HCT116 (cell line): ENCODE data around the gene PRCD. TPM values are rescaled to one million over a fixed set of nuclear protein-coding genes. Genes with fewer than 3 reads are reported as not detected.

Source experiments
- ATAC-seq: fragments of 200-7000 bp; cut with Tn5 transposase; 2 replicates; pipeline ENCODE4 v1.9.1; 2020; ENCODE audit warnings: mild to moderate bottlenecking, moderate library complexity
- BruUV-seq: library from RNA; stranded (reverse); fragments of 400-500 nt; replicated peaks from 2 replicates; lab custom pipeline; 2021; lab: Mats Ljungman, UMichigan
- CTCF ChIA-PET: fragments of 300-600 bp; sonication (Branson Sonifier 250); formaldehyde crosslinking; loops from one replicate; lab custom pipeline; 2021; ENCODE audit warnings: antibody characterized with exemption; lab: Charles Lee
- POLR2A ChIA-PET: fragments of 300-600, 350-600 bp; sonication (Branson Sonifier 250); formaldehyde crosslinking; loops from one replicate; lab custom pipeline; 2021; ENCODE audit warnings: antibody characterized with exemption; lab: Charles Lee
- RAD21 ChIA-PET, 2 experiments: fragments of 300-600 bp; sonication (Branson Sonifier 250); formaldehyde crosslinking; loops; one replicate each; lab custom pipeline; 2023; ENCODE audit warnings: low total read pairs in 2 of 2; ENCODE audit not compliant: uncharacterized antibody in 2 of 2, unreplicated experiment in 2 of 2, low non-redundant PET in 1 of 2; lab: Charles Lee
- DNase-seq: peaks from one replicate; pipeline ENCODE4 v3.0.0-alpha.2; 2010; ENCODE audit warnings: low read depth, low spot score
- H2AFZ ChIP-seq: fragments of 200-600 bp; shearing (Covaris generic), sonication (generic); 2 replicates; pipeline ENCODE4 v1.6.1; 2017; ENCODE audit warnings: low read depth, mixed run types, mixed read lengths, antibody characterized with exemption, low read length; ENCODE audit not compliant: poor library complexity, severe bottlenecking
- H3K27ac ChIP-seq: 2 replicates; pipeline ENCODE4 v1.5.1; 2012; ENCODE audit warnings: low read depth, low read length
- H3K27me3 ChIP-seq: fragments of 200-600 bp; sonication (generic); 2 replicates; pipeline ENCODE4 v1.6.1; 2016; ENCODE audit warnings: mixed run types, low read length, mixed read lengths; ENCODE audit not compliant: insufficient read depth
- H3K36me3 ChIP-seq, 2 experiments: fragments of 200-500 bp in 1 of 2; fragments of 200-600 bp in 1 of 2; sonication (Bioruptor generic) in 1 of 2; sonication (generic) in 1 of 2; 2 replicates each; pipeline versions ENCODE4 v1.5.1 to v1.6.1; 2014 to 2016; ENCODE audit warnings: low read length in 2 of 2, inconsistent platforms in 1 of 2, mixed read lengths in 1 of 2, mixed run types in 1 of 2; ENCODE audit not compliant: insufficient read depth in 2 of 2, control insufficient read depth in 1 of 2
- H3K4me1 ChIP-seq, 2 experiments: fragments of 200-600 bp in 1 of 2; sonication (generic) in 1 of 2; 2 replicates each; pipeline versions ENCODE4 v1.5.1 to v1.6.1; 2012 to 2017; ENCODE audit warnings: low read length in 2 of 2, inconsistent platforms in 1 of 2, mild to moderate bottlenecking in 1 of 2, mixed read lengths in 1 of 2, mixed run types in 1 of 2, moderate library complexity in 1 of 2; ENCODE audit not compliant: insufficient read depth in 2 of 2, control insufficient read depth in 1 of 2
- H3K4me2 ChIP-seq: fragments of 200-600 bp; sonication (generic); 2 replicates; pipeline ENCODE4 v1.6.1; 2017; ENCODE audit warnings: mixed run types, low read length, mixed read lengths
- H3K4me3 ChIP-seq, 2 experiments: fragments of 200-600 bp in 1 of 2; sonication (generic) in 1 of 2; replicated peaks in 1 of 2; 2 replicates each; pipeline ENCODE4 v1.5.1; 2011 to 2016; ENCODE audit warnings: low read length in 2 of 2, control low read depth in 1 of 2, low read depth in 1 of 2, mild to moderate bottlenecking in 1 of 2, mixed read lengths in 1 of 2, mixed run types in 1 of 2
- H3K79me2 ChIP-seq: fragments of 200-600 bp; sonication (generic); 2 replicates; pipeline ENCODE4 v1.6.1; 2017; ENCODE audit warnings: mild to moderate bottlenecking, mixed run types, low read length, moderate library complexity, mixed read lengths; ENCODE audit not compliant: insufficient read depth
- H3K9ac ChIP-seq: fragments of 200-600 bp; sonication (generic); 2 replicates; pipeline ENCODE4 v1.6.1; 2016; ENCODE audit warnings: low read length, mixed read lengths
- H3K9me2 ChIP-seq: fragments of 200-600 bp; sonication (generic), shearing (Covaris generic); 2 replicates; pipeline ENCODE4 v1.6.1; 2017; ENCODE audit warnings: mixed run types, mild to moderate bottlenecking, moderate library complexity; ENCODE audit not compliant: insufficient read depth
- H3K9me3 ChIP-seq, 2 experiments: fragments of 200-500 bp in 1 of 2; fragments of 200-600 bp in 1 of 2; sonication (Bioruptor generic) in 1 of 2; sonication (generic) in 1 of 2; 2 replicates each; pipeline ENCODE4 v1.6.1; 2014 to 2017; ENCODE audit warnings: low read length in 2 of 2, mixed read lengths in 2 of 2, inconsistent platforms in 1 of 2, low read depth in 1 of 2, mild to moderate bottlenecking in 1 of 2, mixed run types in 1 of 2, moderate library complexity in 1 of 2; ENCODE audit not compliant: control insufficient read depth in 1 of 2, insufficient read depth in 1 of 2
- H4K20me1 ChIP-seq: fragments of 200-600 bp; sonication (generic), shearing (Covaris generic); 2 replicates; pipeline ENCODE4 v1.6.1; 2017; ENCODE audit warnings: mixed run types, mild to moderate bottlenecking, moderate library complexity; ENCODE audit not compliant: insufficient read depth
- ATF3 ChIP-seq: IDR thresholded peaks from 2 replicates; pipeline ENCODE4 v1.6.1; 2012
- CBX3 ChIP-seq: IDR thresholded peaks from 2 replicates; pipeline ENCODE4 v1.6.1; 2012; ENCODE audit warnings: low read depth
- CTCF ChIP-seq, 3 experiments: fragments of 200-600 bp in 1 of 3; sonication (generic) in 1 of 3; IDR thresholded peaks in 2 of 3; conservative IDR thresholded peaks in 1 of 3; 2 replicates each; pipeline ENCODE4 v1.5.1; 2012 to 2017; ENCODE audit warnings: low read depth in 2 of 3, low read length in 2 of 3, antibody characterized with exemption in 1 of 3, borderline replicate concordance in 1 of 3, control low read depth in 1 of 3, mild to moderate bottlenecking in 1 of 3, mixed read lengths in 1 of 3, mixed run types in 1 of 3, moderate library complexity in 1 of 3; ENCODE audit not compliant: insufficient read depth in 1 of 3
- EGR1 ChIP-seq: IDR thresholded peaks from 2 replicates; pipeline ENCODE4 v1.6.1; 2012; ENCODE audit warnings: low read depth
- EZH2 ChIP-seq: fragments of 200-600 bp; sonication (generic); IDR thresholded peaks from 2 replicates; pipeline ENCODE4 v1.6.1; 2017; ENCODE audit warnings: antibody characterized with exemption, mixed run types
- EZH2phosphoT487 ChIP-seq: fragments of 200-600 bp; IDR thresholded peaks from 2 replicates; pipeline ENCODE4 v1.6.1; 2018; ENCODE audit warnings: antibody characterized with exemption, borderline replicate concordance
- POLR2AphosphoS5 ChIP-seq: IDR thresholded peaks from 2 replicates; pipeline ENCODE4 v1.6.1; 2011; ENCODE audit warnings: mild to moderate bottlenecking, low read depth, low read length, moderate library complexity
- REST ChIP-seq: IDR thresholded peaks from 2 replicates; pipeline ENCODE4 v1.6.1; 2012; ENCODE audit warnings: low read depth
- SRF ChIP-seq: IDR thresholded peaks from 2 replicates; pipeline ENCODE4 v1.6.1; 2012; ENCODE audit warnings: low read depth
- TCF7L2 ChIP-seq: IDR thresholded peaks from 2 replicates; pipeline ENCODE4 v1.7.0; 2011; ENCODE audit warnings: borderline replicate concordance, inconsistent platforms; ENCODE audit not compliant: insufficient read depth, insufficient read length; ENCODE audit errors: extremely low read depth
- ZBTB33 ChIP-seq: IDR thresholded peaks from 2 replicates; pipeline ENCODE4 v1.6.1; 2011; ENCODE audit warnings: mild to moderate bottlenecking, low read length, moderate library complexity; ENCODE audit not compliant: insufficient replicate concordance; ENCODE audit errors: extremely low read depth
- ZFX ChIP-seq: fragments of 450-650 bp; IDR thresholded peaks from 2 replicates; pipeline ENCODE4 v1.6.1; 2017
- intact Hi-C: fragments of 100-400 bp; cut with micrococcal nuclease; formaldehyde crosslinking; loops from 2 replicates; pipeline ENCODE4 v1.10.0; 2022
- total RNA-seq: library from RNA; stranded (reverse); gene quantifications from one replicate; pipeline ENCODE4 v1.2.1, GENCODE V29; 2021; ENCODE audit not compliant: unreplicated experiment

The PRCD gene
- total RNA-seq, 1 experiment from 2014 or later, result not detected

- TF ChIP-seq TCF7L2, result no peak
- no peak for TF ChIP-seq ZFX
- no peak for TF ChIP-seq REST
- TF ChIP-seq EGR1, result no peak
- no peak for TF ChIP-seq CBX3
- no peak for TF ChIP-seq POLR2AphosphoS5
- no peak for TF ChIP-seq CTCF (IDR thresholded peaks at IDR 0.05 in 2 of 3, conservative IDR thresholded peaks at IDR 0.05 in 1 of 3; ENCODE audit: borderline replicate concordance in 1 of 3, insufficient read depth in 1 of 3, low read depth in 2 of 3, low read length in 2 of 3)
These were observed 32.5 kb downstream of the PRCD start (continued) for GRCh38 chr17:76572201-76572910.

- RAD21 ChIA-PET, result no interaction called here
- Histone ChIP-seq H4K20me1 (no peaks in the 10 kb centered on the region; the same call in 1 of the 2 replicates), H3K9me3 (no peaks in the 10 kb centered on the region), H3K9ac (no peak overlapping the region), H3K4me2 (no peak overlapping the region), H3K27me3 (no peaks in the 10 kb centered on the region), H3K4me1 (peaks cover 0 to 14% of the 10 kb centered on the region in 2 experiments; a peak in 1 of 4 replicates), H2AFZ (no peak overlapping the region), H3K9me2 (no peaks in the 10 kb centered on the region), H3K36me3 (no peaks in the 10 kb centered on the region), H3K4me3 (no peak overlapping the region), H3K27ac (no peak overlapping the region), H3K79me2 (no peaks in the 10 kb centered on the region)
- ATAC-seq (no peak), DNase-seq (no peak)
- POLR2A ChIA-PET, result interaction anchor here (2.7 kb wide), 1 partner anchor 15 kb away, joined by 12 read pairs; no protein-coding TSS in a partner anchor
- TF ChIP-seq ZBTB33 (no peak), SRF (no peak), EZH2 (no peak), EGR1 (no peak), EZH2phosphoT487 (no peak), TCF7L2 (no peak), ATF3 (no peak)
- BruUV-seq, result no TSS peak
- CTCF ChIA-PET, result no interaction called here
- intact Hi-C loops, result no loop called here
These were observed 33.3 kb downstream of the PRCD start for GRCh38 chr17:76573096-76573495.
